Mesendoderm (in vitro differentiated cells): ENCODE results near the gene DRAXIN.

Experiments used
- DNase-seq: peaks from one replicate; pipeline ENCODE4 v3.0.0; 2013
- H2AK5ac ChIP-seq: 2 replicates; pipeline ENCODE4 v1.6.1; 2013; ENCODE audit warnings: low read length, inconsistent platforms
- H2BK120ac ChIP-seq: 2 replicates; pipeline ENCODE4 v1.6.1; 2013; ENCODE audit warnings: low read depth, mild to moderate bottlenecking, low read length, moderate library complexity, mixed read lengths
- H2BK15ac ChIP-seq: replicated peaks from 2 replicates; pipeline ENCODE4 v1.6.1; 2013; ENCODE audit warnings: low read depth, mild to moderate bottlenecking, moderate library complexity
- H2BK5ac ChIP-seq: 2 replicates; pipeline ENCODE4 v1.6.1; 2013; ENCODE audit warnings: low read length, inconsistent platforms
- H3K18ac ChIP-seq: 2 replicates; pipeline ENCODE4 v1.6.1; 2013; ENCODE audit warnings: mild to moderate bottlenecking, low read length, mixed read lengths
- H3K23ac ChIP-seq: one replicate; pipeline ENCODE4 v1.6.1; 2013; ENCODE audit warnings: low read length
- H3K27ac ChIP-seq: 2 replicates; pipeline ENCODE4 v1.5.1; 2013; ENCODE audit warnings: low read depth, mild to moderate bottlenecking, inconsistent platforms, low read length, moderate library complexity
- H3K27me3 ChIP-seq: 2 replicates; pipeline ENCODE4 v1.6.1; 2013; ENCODE audit warnings: low read length, control low read depth, mild to moderate bottlenecking, inconsistent platforms; ENCODE audit not compliant: insufficient read depth, poor library complexity
- H3K36me3 ChIP-seq: 2 replicates; pipeline ENCODE4 v1.6.1; 2013; ENCODE audit warnings: low read length, inconsistent platforms; ENCODE audit not compliant: control insufficient read depth, insufficient read depth
- H3K4ac ChIP-seq: one replicate; pipeline ENCODE4 v1.6.1; 2013; ENCODE audit warnings: low read depth, mild to moderate bottlenecking, low read length, moderate library complexity
- H3K4me1 ChIP-seq: 2 replicates; pipeline ENCODE4 v1.6.1; 2013; ENCODE audit warnings: low read depth, low read length, inconsistent platforms; ENCODE audit not compliant: control insufficient read depth
- H3K4me2 ChIP-seq: 2 replicates; pipeline ENCODE4 v1.6.1; 2013; ENCODE audit warnings: low read length
- H3K4me3 ChIP-seq: 2 replicates; pipeline ENCODE4 v1.5.1; 2013; ENCODE audit warnings: mild to moderate bottlenecking, low read length
- H3K56ac ChIP-seq: one replicate; pipeline ENCODE4 v1.6.1; 2013; ENCODE audit warnings: low read length
- H3K79me1 ChIP-seq: 2 replicates; pipeline ENCODE4 v1.6.1; 2013; ENCODE audit warnings: low read length, inconsistent platforms
- H3K79me2 ChIP-seq: 2 replicates; pipeline ENCODE4 v1.6.1; 2013; ENCODE audit warnings: mild to moderate bottlenecking, low read length; ENCODE audit not compliant: control insufficient read depth, insufficient read depth
- H3K9ac ChIP-seq: 2 replicates; pipeline ENCODE4 v1.6.1; 2013; ENCODE audit warnings: low read length, inconsistent platforms
- H4K5ac ChIP-seq: one replicate; pipeline ENCODE4 v1.6.1; 2013; ENCODE audit warnings: low read length
- H4K8ac ChIP-seq: one replicate; pipeline ENCODE4 v1.6.1; 2013; ENCODE audit warnings: low read depth, mild to moderate bottlenecking, control low read depth, low read length, moderate library complexity
- WGBS: extraction: QIAGEN DNeasy Blood & Tissue Kit; methylation state at CpG from one replicate; pipeline ENCODE4 v1.1.7; 2013; ENCODE audit warnings: low lambda C conversion rate, missing lambda C conversion rate; ENCODE audit not compliant: insufficient coverage; ENCODE audit errors: extremely low coverage; 5-methylcytosine and 5-hydroxymethylcytosine counted together

Gene DRAXIN

DNA sequence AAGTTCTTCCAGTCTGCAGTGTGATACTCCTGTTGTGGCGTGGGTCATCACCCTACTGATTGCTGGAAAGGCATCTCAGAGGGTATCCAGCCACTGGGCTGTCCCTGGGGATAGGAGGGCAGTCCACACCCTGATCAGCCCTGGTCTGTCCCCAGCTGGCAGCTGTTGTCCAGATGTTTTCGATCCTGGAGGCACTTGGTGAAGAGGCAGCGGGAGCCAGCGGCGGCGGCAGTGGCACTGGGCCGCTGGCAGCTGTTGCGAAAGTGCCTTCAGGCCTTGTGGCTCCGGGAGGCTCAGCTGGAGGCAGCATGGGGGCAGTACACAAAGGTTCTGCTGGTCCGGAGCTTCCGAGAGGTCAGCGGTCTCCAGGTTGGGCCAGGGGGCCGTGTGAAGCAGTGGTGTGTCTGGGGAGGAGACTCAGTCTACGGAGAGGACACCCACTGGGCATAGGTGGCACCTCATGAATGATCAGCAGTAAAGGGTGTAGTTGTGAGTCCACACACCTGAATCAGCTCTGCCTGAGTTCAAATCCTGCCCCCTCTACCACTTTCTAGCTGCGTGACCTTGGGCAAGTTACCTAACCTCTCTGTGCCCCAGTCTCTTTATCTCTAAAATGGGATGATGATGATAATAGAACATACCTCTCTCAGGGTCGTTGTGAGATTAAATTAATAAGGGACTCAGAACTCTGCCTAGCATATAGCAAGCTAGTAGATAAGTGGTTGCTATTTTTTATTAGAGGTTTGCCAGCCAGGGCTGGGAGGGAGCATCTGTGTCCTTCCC lies 76.6 kb downstream of the DRAXIN start:
- H3K4ac ChIP-seq = no peak overlapping the region
- H3K4me3 ChIP-seq = no peak overlapping the region
- H4K5ac ChIP-seq = no peak overlapping the region
- H3K9ac ChIP-seq = no peak overlapping the region
- no peak overlapping the region for H2BK120ac ChIP-seq
- H2BK15ac ChIP-seq = no peak overlapping the region
- no peaks in the 10 kb centered on the region for H3K79me2 ChIP-seq
- no peak overlapping the region for H3K4me2 ChIP-seq
- no peaks in the 10 kb centered on the region for H3K79me1 ChIP-seq
- H3K18ac ChIP-seq = no peak overlapping the region
- H3K36me3 ChIP-seq = no peaks in the 10 kb centered on the region
- H3K56ac ChIP-seq = no peak overlapping the region
- H3K23ac ChIP-seq = peak overlapping the region; percentile 66
- H3K27ac ChIP-seq = no peak overlapping the region
- no peak overlapping the region for H2BK5ac ChIP-seq
- no peak for DNase-seq
- no peak overlapping the region for H2AK5ac ChIP-seq
- no peak overlapping the region for H4K8ac ChIP-seq
- WGBS = no CpG with 5 or more reads among the region's 16 CpGs
- H3K27me3 ChIP-seq = no peaks in the 10 kb centered on the region
- no peaks in the 10 kb centered on the region for H3K4me1 ChIP-seq

GRCh38 chr1:11768821-11769220 lies 77.3 kb downstream of the DRAXIN start:
- H3K4ac ChIP-seq = no peak overlapping the region
- no peaks in the 10 kb centered on the region for H3K79me1 ChIP-seq
- H2AK5ac ChIP-seq = no peak overlapping the region
- no peak overlapping the region for H4K8ac ChIP-seq
- no peak overlapping the region for H3K27ac ChIP-seq
- no peak overlapping the region for H3K18ac ChIP-seq
- no peak overlapping the region for H3K23ac ChIP-seq
- no peak overlapping the region for H2BK120ac ChIP-seq
- whole genome bisulfite sequencing = no CpG with 5 or more reads among the region's 4 CpGs
- peak; percentile 36 for DNase-seq
- no peaks in the 10 kb centered on the region for H3K79me2 ChIP-seq
- no peak overlapping the region for H2BK15ac ChIP-seq
- H3K27me3 ChIP-seq = no peaks in the 10 kb centered on the region
- H3K4me3 ChIP-seq = no peak overlapping the region
- no peak overlapping the region for H3K4me2 ChIP-seq
- H2BK5ac ChIP-seq = no peak overlapping the region
- no peaks in the 10 kb centered on the region for H3K4me1 ChIP-seq
- no peak overlapping the region for H3K56ac ChIP-seq
- H4K5ac ChIP-seq = no peak overlapping the region
- no peak overlapping the region for H3K9ac ChIP-seq
- no peaks in the 10 kb centered on the region for H3K36me3 ChIP-seq

DNA sequence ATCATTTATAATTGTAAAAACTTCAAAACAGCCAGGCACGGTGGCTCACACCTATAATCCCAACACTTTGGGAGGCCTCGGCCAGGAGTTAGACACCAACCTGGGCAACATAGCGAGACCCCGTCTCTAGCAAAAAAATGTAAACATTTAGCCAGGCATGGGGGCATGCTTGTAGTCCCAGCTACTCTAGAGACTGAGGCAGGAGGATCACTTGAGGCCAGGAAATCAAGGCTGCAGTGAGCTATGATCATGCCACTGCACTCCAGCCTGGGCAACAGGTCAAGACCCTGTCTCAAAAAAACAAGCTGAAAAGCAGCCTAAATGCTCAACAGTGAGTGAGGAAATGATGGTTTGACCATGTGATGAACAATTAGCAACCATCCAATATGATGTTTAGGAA lies 77.8 kb downstream of the DRAXIN start:
- no peak overlapping the region for H3K4me3 ChIP-seq
- H3K56ac ChIP-seq = no peak overlapping the region
- WGBS = no CpG with 5 or more reads among the region's 4 CpGs
- no peak overlapping the region for H2BK120ac ChIP-seq
- H3K4me1 ChIP-seq = no peaks in the 10 kb centered on the region
- no peak overlapping the region for H3K18ac ChIP-seq
- no peak overlapping the region for H2AK5ac ChIP-seq
- no peak overlapping the region for H3K4me2 ChIP-seq
- H3K4ac ChIP-seq = no peak overlapping the region
- H4K8ac ChIP-seq = no peak overlapping the region
- H3K36me3 ChIP-seq = no peaks in the 10 kb centered on the region
- H3K79me1 ChIP-seq = no peaks in the 10 kb centered on the region
- no peak overlapping the region for H3K9ac ChIP-seq
- no peak overlapping the region for H3K23ac ChIP-seq
- H3K27me3 ChIP-seq = no peaks in the 10 kb centered on the region
- H2BK15ac ChIP-seq = no peak overlapping the region
- DNase-seq = no peak
- H4K5ac ChIP-seq = no peak overlapping the region
- no peak overlapping the region for H3K27ac ChIP-seq
- H3K79me2 ChIP-seq = no peaks in the 10 kb centered on the region
- no peak overlapping the region for H2BK5ac ChIP-seq

DNA sequence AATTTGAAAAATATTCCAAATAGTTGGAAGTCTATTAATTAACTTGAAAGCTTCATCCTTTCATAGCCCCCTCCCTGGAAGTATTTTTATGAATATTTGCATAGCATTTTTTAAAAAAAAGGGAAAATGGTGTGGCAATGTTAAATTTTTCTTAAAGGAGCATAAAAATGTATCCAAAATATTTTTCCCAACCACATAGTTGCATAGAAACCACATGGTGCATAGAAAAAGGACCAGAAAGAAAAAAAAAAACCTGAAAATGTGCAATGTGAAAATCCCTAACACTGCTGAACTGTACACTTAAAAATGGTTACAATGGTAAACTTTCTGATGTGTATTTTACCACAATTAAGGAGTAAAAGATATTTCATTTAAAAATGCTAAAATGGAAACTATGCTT lies 78.5 kb downstream of the DRAXIN start:
- Histone ChIP-seq H2AK5ac (no peak overlapping the region), H3K4ac (no peak overlapping the region), H4K5ac (no peak overlapping the region), H2BK15ac (no peak overlapping the region), H3K4me3 (no peak overlapping the region), H3K4me2 (no peak overlapping the region), H3K27ac (no peak overlapping the region), H3K79me2 (no peaks in the 10 kb centered on the region), H3K18ac (no peak overlapping the region), H4K8ac (no peak overlapping the region), H3K27me3 (no peaks in the 10 kb centered on the region), H3K4me1 (no peaks in the 10 kb centered on the region), H3K36me3 (no peaks in the 10 kb centered on the region), H3K56ac (no peak overlapping the region), H2BK5ac (no peak overlapping the region), H2BK120ac (no peak overlapping the region), H3K79me1 (no peaks in the 10 kb centered on the region), H3K9ac (no peak overlapping the region), H3K23ac (no peak overlapping the region)
- DNase-seq = no peak

GRCh38 chr1:11771481-11772043 lies 80.1 kb downstream of the DRAXIN start:
- Histone ChIP-seq H2AK5ac (no peak overlapping the region), H4K8ac (no peak overlapping the region), H3K36me3 (no peaks in the 10 kb centered on the region), H3K27me3 (no peaks in the 10 kb centered on the region), H3K18ac (no peak overlapping the region), H3K79me2 (no peaks in the 10 kb centered on the region), H3K4me2 (no peak overlapping the region), H2BK120ac (no peak overlapping the region), H2BK15ac (no peak overlapping the region), H3K79me1 (no peaks in the 10 kb centered on the region), H3K27ac (no peak overlapping the region), H3K4me1 (no peaks in the 10 kb centered on the region), H3K4ac (no peak overlapping the region), H3K23ac (no peak overlapping the region), H3K4me3 (no peak overlapping the region), H3K56ac (no peak overlapping the region), H2BK5ac (no peak overlapping the region), H3K9ac (no peak overlapping the region), H4K5ac (no peak overlapping the region)
- no peak for DNase-seq
- WGBS = no CpG with 5 or more reads among the region's 11 CpGs

GRCh38 chr1:11772458-11772857 lies 80.9 kb downstream of the DRAXIN start:
- H3K4ac ChIP-seq = no peak overlapping the region
- no peak overlapping the region for H3K27ac ChIP-seq
- H4K5ac ChIP-seq = no peak overlapping the region
- no peak overlapping the region for H2BK120ac ChIP-seq
- no peak overlapping the region for H2BK15ac ChIP-seq
- DNase-seq = no peak
- no CpG with 5 or more reads among the region's 5 CpGs for WGBS
- H3K4me1 ChIP-seq = no peaks in the 10 kb centered on the region
- H3K18ac ChIP-seq = no peak overlapping the region
- no peak overlapping the region for H3K4me2 ChIP-seq
- H4K8ac ChIP-seq = no peak overlapping the region
- no peak overlapping the region for H3K4me3 ChIP-seq
- H3K79me1 ChIP-seq = no peaks in the 10 kb centered on the region
- H3K79me2 ChIP-seq = no peaks in the 10 kb centered on the region
- no peak overlapping the region for H2AK5ac ChIP-seq
- H3K27me3 ChIP-seq = no peaks in the 10 kb centered on the region
- H3K56ac ChIP-seq = no peak overlapping the region
- no peak overlapping the region for H2BK5ac ChIP-seq
- no peaks in the 10 kb centered on the region for H3K36me3 ChIP-seq
- no peak overlapping the region for H3K23ac ChIP-seq
- no peak overlapping the region for H3K9ac ChIP-seq
